Lower leg skin (tissue), 4 donors: Measurements from ENCODE around the gene MECR. TPM values are rescaled to one million over a fixed set of nuclear protein-coding genes. Genes with fewer than 3 reads are reported as not detected.

Experiments used
- DNase-seq, 2 donors: peaks; one replicate each; pipeline ENCODE4 v3.0.0-alpha.2; 2019; ENCODE audit warnings: low spot score in 2 of 2
- H3K4me3 ChIP-seq: fragments of 200-600 bp; sonication (generic); 2 replicates; pipeline ENCODE4 v1.5.1; 2017; ENCODE audit warnings: mild to moderate bottlenecking, low read depth; ENCODE audit not compliant: poor library complexity, severe bottlenecking
- POLR2A ChIP-seq, 2 donors: fragments of 450-650 bp; IDR thresholded peaks; one replicate each; pipeline ENCODE4 v1.6.1; 2016 to 2017; ENCODE audit warnings: antibody characterized with exemption in 2 of 2, mild to moderate bottlenecking in 1 of 2, moderate library complexity in 1 of 2
- WGBS, 2 donors: methylation state at CpG; one replicate each; pipeline ENCODE4 v1.1.5; 2018; 5-methylcytosine and 5-hydroxymethylcytosine counted together
- intact Hi-C: fragments of 100-400 bp; cut with DNase I; formaldehyde crosslinking; loops from one replicate; pipeline ENCODE4 v1.15.0; 2023; ENCODE audit warnings: low total_unique reads
- total RNA-seq, 4 donors: library from RNA; depleted of rRNA; stranded (reverse); fragments of >200 nt; gene quantifications; one replicate each; pipeline ENCODE4 v1.1.0, GENCODE V29; 2016
- TF ChIP-seq, protein P1 (sequence below), 3 donors: fragments of 450-650 bp; IDR thresholded peaks; one replicate each; pipeline ENCODE4 v1.5.1; 2016; ENCODE audit warnings: antibody characterized with exemption in 3 of 3, mild to moderate bottlenecking in 3 of 3, moderate library complexity in 2 of 3

MECR gene
- total RNA-seq, 4 donors from 2014 or later, result 23.2 to 28.3 (median 25.3) TPM

DNA sequence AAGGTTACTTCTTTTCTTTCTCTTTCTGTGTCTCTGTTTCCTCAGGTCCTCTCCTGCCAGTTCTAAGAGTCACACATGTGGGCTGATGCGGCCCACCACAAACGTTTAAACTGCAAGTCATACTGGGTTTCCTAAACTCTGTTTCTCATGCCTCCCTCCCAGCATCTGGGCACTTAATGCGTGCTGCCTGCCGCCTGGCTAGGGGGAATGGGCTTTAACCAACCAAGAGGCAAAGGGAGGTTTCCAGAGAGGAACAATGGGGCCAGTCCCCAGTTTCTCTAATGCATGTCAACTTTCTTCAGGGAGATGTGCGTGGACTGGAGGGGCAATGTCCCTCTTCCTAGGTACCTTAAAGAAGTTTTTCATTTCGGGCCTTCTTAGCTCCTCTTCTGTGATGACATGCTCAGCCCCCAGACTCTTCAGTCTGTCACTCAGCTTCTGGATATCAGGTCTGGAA is 29.1 kb downstream of the MECR start:
- 79 to 86% methylated on average over 6 of the region's 6 CpGs for WGBS, 2 donors
- no peak for TF ChIP-seq POLR2A (IDR thresholded peaks at IDR 0.05)
- TF ChIP-seq, protein P1, sequence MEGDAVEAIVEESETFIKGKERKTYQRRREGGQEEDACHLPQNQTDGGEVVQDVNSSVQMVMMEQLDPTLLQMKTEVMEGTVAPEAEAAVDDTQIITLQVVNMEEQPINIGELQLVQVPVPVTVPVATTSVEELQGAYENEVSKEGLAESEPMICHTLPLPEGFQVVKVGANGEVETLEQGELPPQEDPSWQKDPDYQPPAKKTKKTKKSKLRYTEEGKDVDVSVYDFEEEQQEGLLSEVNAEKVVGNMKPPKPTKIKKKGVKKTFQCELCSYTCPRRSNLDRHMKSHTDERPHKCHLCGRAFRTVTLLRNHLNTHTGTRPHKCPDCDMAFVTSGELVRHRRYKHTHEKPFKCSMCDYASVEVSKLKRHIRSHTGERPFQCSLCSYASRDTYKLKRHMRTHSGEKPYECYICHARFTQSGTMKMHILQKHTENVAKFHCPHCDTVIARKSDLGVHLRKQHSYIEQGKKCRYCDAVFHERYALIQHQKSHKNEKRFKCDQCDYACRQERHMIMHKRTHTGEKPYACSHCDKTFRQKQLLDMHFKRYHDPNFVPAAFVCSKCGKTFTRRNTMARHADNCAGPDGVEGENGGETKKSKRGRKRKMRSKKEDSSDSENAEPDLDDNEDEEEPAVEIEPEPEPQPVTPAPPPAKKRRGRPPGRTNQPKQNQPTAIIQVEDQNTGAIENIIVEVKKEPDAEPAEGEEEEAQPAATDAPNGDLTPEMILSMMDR (IDR thresholded peaks at IDR 0.05), result no peak
- intact Hi-C loops, result loop anchor here (10.0 kb wide), 1 partner anchor 157 kb away; no protein-coding TSS in a partner anchor
- no peak for DNase-seq
- no peak overlapping the region for H3K4me3 ChIP-seq

- no peak overlapping the region for H3K4me3 ChIP-seq
- no peak for DNase-seq
- TF ChIP-seq POLR2A (IDR thresholded peaks at IDR 0.05), result no peak
- TF ChIP-seq, protein P1 (IDR thresholded peaks at IDR 0.05), result no peak
- WGBS, 2 donors, result 95 to 96% methylated on average over 5 of the region's 5 CpGs
- intact Hi-C loops, result loop anchor here (10.0 kb wide), 1 partner anchor 156 kb away; no protein-coding TSS in a partner anchor
Measured at GRCh38 chr1:29200906-29201594, 29.7 kb downstream of the MECR start.

DNA sequence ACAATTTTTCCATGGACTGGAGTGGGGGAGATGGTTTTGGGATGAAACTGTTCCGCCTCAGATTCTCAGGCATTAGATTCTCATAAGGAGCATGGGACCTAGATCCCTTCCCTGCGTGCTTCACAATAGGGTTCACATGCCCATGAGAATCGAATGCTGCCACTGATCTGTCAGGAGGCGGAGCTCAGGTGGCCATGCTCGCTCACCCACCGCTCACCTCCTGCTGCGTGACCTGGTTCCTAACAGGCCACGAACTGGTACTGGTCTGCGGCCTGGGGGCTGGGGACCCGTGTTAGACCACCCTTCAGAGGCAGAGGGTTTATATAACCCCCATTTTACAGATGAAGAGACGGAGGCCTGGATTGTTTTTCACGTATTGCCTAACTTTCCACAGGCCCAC is 32.7 kb downstream of the MECR start:
- WGBS, 2 donors, result 93 to 97% methylated on average over 12 of the region's 12 CpGs
- DNase-seq, result no peak
- H3K4me3 ChIP-seq, result no peak overlapping the region
- intact Hi-C loops, result no loop called here
- TF ChIP-seq, protein P1 (IDR thresholded peaks at IDR 0.05), result no peak
- no peak for TF ChIP-seq POLR2A (IDR thresholded peaks at IDR 0.05)

- intact Hi-C loops, result no loop called here
- no peak for DNase-seq
- TF ChIP-seq POLR2A (IDR thresholded peaks at IDR 0.05), result no peak
- TF ChIP-seq, protein P1 (IDR thresholded peaks at IDR 0.05), result no peak
- 93 to 95% methylated on average over 2 of the region's 2 CpGs for WGBS, 2 donors
- no peak overlapping the region for H3K4me3 ChIP-seq
Measured at GRCh38 chr1:29197590-29197924, 33.2 kb downstream of the MECR start.

DNA sequence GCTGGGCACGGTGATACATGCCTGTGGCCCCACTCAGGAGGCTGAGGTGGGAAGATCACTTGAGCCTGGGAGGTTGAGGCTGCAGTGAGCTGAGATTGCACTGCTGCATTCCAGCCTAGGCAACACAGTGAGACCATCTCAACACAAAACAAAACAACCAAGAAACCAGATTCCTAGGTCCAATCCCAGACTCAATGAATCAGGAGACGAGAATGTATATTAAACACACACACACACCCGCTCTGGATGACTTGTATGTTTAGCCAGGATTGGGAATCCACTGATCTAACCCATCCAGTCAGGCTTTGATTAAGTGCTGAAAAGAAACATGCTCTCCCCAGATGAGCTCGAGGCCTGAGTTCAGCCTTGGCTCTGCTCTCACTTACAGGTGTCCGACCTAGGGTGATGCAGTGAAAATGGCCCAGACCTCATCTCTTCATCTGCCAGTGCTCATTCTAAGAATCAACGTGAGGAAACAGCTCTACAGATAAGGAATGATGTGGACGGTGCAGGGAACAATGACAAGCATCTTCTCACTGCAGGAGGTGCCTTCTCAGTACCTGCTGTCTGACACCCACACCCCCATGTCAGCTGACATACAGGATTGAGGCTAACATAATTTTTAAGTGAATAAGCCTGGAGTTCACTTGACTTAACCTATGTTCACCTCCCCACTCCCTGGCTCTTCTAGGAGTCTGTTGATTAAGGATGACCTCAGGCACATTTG is 33.7 kb downstream of the MECR start:
- TF ChIP-seq, protein P1 (IDR thresholded peaks at IDR 0.05), result no peak
- TF ChIP-seq POLR2A (IDR thresholded peaks at IDR 0.05), result no peak
- DNase-seq, result no peak
- intact Hi-C loops, result no loop called here
- WGBS, 2 donors, result 70 to 77% methylated on average over 7 of the region's 7 CpGs
- H3K4me3 ChIP-seq, result no peak overlapping the region
